Middle frontal gyrus (tissue), 1 donor: ENCODE results near the gene SURF6.
"Not testable (repeated sequence)": the region's sequence is repeated elsewhere in the genome, so short reads cannot be mapped to it uniquely, and the experiment has no call there.

Source experiments
- DNase-seq: peaks from one replicate; pipeline ENCODE4 v3.0.0-alpha.2; 2015; ENCODE audit warnings: low spot score; ENCODE audit errors: extremely low spot score

SURF6 gene

GRCh38 chr9:133348718-133349573, 13.0 kb upstream of the SURF6 start:
- DNase-seq: no peak

GRCh38 chr9:133347985-133348717, 12.2 kb upstream of the SURF6 start, which contains the start of the genes MED22 and RPL7A:
Gene MED22 (minus strand): TSS chr9:133348131. CDS start chr9:133346662, 1,469 bp downstream.
Gene RPL7A (plus strand): TSS chr9:133348218. CDS start chr9:133348244, 26 bp downstream.
- peak; percentile 85 for DNase-seq

- no peak for DNase-seq
Measured at GRCh38 chr9:133347515-133347984, 11.6 kb upstream of the SURF6 start.

- DNase-seq: no peak
Measured at GRCh38 chr9:133346021-133346785, 10.2 kb upstream of the SURF6 start.

- DNase-seq: no peak
Measured at GRCh38 chr9:133345596-133345995, 9.6 kb upstream of the SURF6 start.

- DNase-seq: no peak
Measured at GRCh38 chr9:133344979-133345378, 9.0 kb upstream of the SURF6 start.

- no peak for DNase-seq
Measured at GRCh38 chr9:133344071-133344470, 8.1 kb upstream of the SURF6 start.

GRCh38 chr9:133342570-133342969, 6.6 kb upstream of the SURF6 start:
- DNase-seq: no peak

GRCh38 chr9:133342069-133342406, 6.0 kb upstream of the SURF6 start:
- DNase-seq: no peak

GRCh38 chr9:133341369-133342068, 5.5 kb upstream of the SURF6 start:
- no peak for DNase-seq

- no peak for DNase-seq
Measured at GRCh38 chr9:133340916-133341315, 4.9 kb upstream of the SURF6 start.

- no peak for DNase-seq
Measured at GRCh38 chr9:133340256-133340655, 4.3 kb upstream of the SURF6 start.

GRCh38 chr9:133339641-133340040, 3.7 kb upstream of the SURF6 start:
- DNase-seq: no peak

GRCh38 chr9:133334888-133335287, 1.1 kb downstream of the SURF6 start:
- DNase-seq: not testable (repeated sequence)

GRCh38 chr9:133334161-133334560, 1.8 kb downstream of the SURF6 start:
- no peak for DNase-seq

GRCh38 chr9:133333566-133333965, 2.4 kb downstream of the SURF6 start:
- no peak for DNase-seq

GRCh38 chr9:133333011-133333410, 3.0 kb downstream of the SURF6 start:
- DNase-seq: no peak

- DNase-seq: no peak
Measured at GRCh38 chr9:133332381-133332730, 3.6 kb downstream of the SURF6 start.

GRCh38 chr9:133331641-133332380, 4.2 kb downstream of the SURF6 start:
- no peak for DNase-seq

GRCh38 chr9:133331221-133331620, 4.8 kb downstream of the SURF6 start:
- DNase-seq: no peak
